NOMO-1 treated with dmso at 0.1 percent for 144 hours (cell line): ENCODE data around the gene SP140L.
"Not testable (repeated sequence)": the region's sequence is repeated elsewhere in the genome, so short reads cannot be mapped to it uniquely, and the experiment has no call there.

Experiments used
- DNase-seq: peaks from one replicate; lab custom pipeline; 2025; ENCODE audit not compliant: unreplicated experiment; lab: John Stamatoyannopoulos, UW

The SP140L gene

DNA sequence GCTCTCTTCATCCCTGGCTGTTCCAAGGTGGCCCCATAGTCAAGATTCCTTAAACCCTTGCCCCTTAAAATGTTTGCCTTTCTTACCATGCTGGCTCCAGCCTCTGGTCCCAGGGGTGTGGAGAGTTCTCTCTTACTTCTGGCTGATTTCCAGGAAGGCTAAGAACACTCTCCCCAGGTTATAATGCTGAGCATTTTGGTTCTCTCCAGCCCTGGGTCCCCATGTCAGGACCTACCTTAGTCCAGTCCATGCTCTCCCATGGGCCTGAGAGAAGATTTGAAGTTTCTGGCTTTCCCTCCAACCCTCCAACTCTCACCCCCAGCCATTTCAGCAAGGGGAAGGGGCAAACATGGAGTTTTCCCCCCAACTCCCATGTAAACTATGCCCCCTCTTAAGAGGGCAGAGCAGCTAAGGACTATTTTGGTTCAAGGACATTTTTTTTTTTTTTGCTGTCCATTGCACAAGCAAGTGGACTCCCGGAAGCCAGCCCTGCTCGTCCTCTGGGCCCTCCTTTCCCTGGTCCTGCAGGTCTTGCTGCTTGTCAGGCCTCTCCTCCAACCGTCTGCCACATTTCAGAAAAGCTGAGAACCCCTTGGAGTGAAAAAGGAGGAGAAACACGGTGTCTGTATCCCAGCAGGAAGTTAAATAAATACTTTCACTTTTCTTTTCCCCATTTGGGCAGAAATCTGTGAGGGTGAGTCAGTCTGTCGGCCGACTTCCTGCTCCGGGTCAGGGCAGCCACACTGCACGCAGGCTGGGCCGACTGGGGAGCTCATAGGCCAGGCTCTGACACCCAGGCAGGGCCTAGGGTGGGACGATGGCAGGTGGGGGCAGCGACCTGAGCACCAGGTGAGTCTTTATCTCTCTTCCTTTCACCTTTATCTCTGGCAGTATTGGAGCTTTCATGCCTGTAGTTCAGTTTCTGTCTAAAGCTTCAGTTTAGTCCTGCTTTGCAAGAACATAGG lies at the start of gene SP140L:
TSS of gene SP140L (plus strand) at position 741 of the 965 bp plus-strand sequence. CDS start at position 818, 77 bp downstream.
- DNase-seq = peak; percentile 73

DNA sequence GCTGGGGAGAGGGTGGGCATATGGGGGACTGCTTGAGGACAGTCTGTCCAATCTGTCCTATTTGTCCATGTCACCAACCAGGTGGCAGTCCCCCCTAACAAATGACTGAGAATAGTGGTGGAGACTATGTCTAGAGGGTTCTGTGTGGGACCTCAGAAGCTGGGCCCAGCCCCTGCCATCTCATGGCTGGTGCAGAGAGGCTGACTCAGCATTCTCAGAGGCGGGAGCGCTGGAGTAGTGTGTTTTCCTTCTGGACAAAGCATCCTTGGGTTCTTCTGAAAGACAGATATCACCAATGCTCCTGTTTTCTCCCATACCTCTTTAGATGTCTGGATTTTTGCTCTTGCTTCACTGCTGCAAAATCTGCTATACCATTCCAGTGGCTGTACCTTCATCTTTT lies 44.1 kb upstream of the SP140L start:
- DNase-seq = no peak

- no peak for DNase-seq
Measured at GRCh38 chr2:230286048-230286447, 40.9 kb upstream of the SP140L start.

DNA sequence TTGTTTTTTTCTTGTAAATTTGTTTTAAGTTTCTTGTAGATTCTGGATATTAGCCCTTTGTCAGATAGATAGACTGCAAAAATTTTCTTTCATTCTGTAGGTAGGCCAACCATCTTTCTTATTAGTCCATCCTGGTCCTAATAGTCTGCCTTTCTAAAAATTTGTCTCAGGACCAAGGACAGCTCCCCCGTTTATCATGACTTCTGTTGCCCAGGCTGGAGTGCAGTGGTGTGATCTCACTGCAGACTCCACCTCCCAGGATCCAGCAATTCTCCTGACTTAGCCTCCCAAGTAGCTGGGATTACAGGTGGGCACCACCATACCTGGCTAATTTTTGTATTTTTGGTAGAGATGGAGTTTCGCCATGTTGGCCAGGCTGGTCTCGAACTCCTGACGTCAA lies 37.7 kb upstream of the SP140L start:
- DNase-seq = not testable (repeated sequence)

GRCh38 chr2:230295192-230295591 lies 31.8 kb upstream of the SP140L start:
- no peak for DNase-seq

- no peak for DNase-seq
Measured at GRCh38 chr2:230296917-230297316, 30.1 kb upstream of the SP140L start.

- no peak for DNase-seq
Measured at GRCh38 chr2:230299618-230300017, 27.4 kb upstream of the SP140L start.

DNA sequence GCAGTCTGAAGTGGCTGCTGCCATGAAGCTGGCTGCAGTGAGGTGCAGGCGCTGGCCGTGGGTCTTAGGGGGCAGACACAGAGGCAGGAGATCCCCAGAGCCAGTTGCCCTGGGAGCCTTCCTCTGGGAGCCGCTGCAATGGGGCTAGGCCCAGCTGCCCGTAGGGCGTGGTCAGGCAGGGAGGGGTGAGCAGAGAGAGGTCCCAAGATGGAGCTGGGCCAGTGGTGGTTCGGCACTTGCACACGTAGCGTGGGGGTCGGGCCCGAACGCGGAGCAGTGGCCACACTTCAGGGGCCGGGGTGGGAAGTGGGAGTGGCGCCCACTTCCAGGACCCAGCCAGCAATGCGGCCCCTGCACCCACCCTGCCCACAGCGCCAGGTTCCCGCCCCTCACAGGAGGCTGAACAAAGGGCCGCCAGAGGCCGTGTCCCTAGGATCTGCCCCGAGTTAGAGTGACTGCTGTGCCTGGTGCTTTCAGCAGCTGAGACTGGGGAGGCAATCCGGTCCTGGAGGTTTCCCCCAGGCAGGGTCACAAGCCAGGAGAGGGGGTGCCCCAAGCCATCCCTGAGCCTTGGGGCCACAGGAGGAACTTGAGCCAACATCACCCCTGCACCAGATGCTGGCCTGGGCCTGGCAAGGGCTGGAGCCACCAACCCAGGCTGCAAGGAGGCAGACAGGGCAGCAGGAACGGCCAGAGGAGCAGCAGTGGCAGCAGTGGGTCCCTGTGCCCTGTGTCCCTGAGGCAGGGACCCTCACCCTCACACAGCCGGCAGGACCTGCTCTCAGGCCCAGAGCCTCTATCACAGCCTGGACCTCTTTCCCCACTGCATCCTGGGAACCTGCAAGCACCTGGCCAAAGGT lies 21.3 kb upstream of the SP140L start:
- no peak for DNase-seq

DNA sequence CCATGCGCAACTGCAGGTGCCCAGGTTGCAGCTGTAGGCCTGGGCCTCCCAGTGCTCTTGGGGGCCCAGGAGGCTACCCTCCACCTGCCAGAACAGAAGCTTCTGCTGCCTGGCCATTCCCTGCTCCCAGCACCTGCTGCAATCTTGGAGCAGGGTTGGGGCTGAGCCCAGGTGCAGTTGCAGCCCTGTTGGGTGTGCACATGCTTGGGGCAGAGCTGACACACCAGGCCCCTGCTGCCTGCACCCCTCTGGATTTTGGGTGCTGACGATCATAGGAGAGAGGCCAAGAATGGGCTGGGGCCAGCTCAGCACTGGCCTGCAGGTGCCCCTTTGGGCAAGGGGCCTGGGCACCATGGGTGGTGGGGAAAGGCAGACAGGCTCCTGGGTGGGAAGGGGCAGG lies 20.5 kb upstream of the SP140L start:
- DNase-seq = no peak

DNA sequence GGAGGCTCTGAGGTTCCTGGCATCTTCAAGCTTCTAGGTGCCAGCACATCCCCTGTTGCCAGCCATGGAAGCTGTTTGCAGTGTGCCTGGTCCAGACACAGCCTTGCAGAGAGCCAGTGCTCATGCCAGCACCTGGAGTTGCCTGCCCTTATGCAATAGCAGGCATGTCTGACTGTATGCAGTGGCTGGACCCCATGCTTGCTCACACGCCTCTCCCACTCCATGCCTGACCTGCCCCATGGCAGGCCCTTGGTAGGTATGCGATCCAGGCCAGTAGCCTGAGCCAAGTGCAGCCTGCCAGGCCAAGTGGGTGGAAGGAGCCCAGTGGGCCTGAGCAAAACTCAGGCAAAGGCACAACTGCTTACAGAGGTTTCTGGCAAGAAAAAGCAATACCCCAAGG lies 19.5 kb upstream of the SP140L start:
- DNase-seq = no peak

DNA sequence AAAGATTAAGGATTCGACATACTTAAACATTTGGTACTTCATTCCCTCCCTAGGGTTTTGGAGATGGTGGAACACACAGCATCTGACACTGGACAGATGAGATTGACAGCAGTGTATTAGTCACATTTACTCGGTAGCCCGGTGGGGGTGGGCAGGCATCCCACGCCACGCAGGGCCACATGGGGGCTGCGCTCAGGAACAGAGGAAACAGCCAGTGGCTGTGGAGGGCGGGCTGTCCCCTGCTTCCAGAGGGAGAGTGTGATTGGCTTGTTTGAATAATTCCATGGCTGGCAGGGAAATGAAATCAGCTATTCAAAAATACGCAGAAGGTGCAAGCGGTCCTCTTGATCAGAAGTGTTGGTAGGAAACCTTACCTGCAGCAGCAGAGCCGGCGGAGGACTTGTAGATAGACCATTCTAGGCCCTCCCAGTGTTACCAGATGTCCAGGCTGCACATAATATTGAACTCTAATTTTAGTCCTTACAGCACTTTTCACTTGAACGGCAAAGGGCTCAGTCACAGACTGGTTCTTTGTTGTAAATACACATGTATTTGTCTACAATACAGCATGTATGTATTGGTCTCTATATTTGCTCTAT lies 18.5 kb upstream of the SP140L start:
- no peak for DNase-seq

GRCh38 chr2:230310792-230311191 lies 16.2 kb upstream of the SP140L start:
- not testable (repeated sequence) for DNase-seq

- not testable (repeated sequence) for DNase-seq
Measured at GRCh38 chr2:230311634-230312033, 15.4 kb upstream of the SP140L start.

DNA sequence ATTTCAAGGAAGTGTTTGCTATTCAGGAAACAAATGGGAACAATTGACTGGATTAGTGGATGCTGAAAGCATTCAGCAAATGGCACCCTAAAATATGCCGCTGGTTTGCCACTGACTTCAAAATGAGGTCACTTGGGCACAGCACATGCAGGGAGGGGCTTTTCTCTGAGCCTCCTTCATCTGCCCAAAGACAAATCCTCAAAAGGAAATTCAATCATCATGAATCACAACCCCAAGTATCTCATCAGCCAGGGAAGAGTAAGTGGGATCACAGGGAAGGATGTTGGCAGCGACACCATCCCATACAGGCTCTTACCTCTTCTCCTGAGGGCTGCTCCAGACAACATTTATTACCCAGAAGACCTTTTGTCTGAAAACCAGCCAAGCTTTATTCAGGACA lies 14.4 kb upstream of the SP140L start:
- DNase-seq = no peak

GRCh38 chr2:230317366-230317765 lies 9.6 kb upstream of the SP140L start:
- no peak for DNase-seq

DNA sequence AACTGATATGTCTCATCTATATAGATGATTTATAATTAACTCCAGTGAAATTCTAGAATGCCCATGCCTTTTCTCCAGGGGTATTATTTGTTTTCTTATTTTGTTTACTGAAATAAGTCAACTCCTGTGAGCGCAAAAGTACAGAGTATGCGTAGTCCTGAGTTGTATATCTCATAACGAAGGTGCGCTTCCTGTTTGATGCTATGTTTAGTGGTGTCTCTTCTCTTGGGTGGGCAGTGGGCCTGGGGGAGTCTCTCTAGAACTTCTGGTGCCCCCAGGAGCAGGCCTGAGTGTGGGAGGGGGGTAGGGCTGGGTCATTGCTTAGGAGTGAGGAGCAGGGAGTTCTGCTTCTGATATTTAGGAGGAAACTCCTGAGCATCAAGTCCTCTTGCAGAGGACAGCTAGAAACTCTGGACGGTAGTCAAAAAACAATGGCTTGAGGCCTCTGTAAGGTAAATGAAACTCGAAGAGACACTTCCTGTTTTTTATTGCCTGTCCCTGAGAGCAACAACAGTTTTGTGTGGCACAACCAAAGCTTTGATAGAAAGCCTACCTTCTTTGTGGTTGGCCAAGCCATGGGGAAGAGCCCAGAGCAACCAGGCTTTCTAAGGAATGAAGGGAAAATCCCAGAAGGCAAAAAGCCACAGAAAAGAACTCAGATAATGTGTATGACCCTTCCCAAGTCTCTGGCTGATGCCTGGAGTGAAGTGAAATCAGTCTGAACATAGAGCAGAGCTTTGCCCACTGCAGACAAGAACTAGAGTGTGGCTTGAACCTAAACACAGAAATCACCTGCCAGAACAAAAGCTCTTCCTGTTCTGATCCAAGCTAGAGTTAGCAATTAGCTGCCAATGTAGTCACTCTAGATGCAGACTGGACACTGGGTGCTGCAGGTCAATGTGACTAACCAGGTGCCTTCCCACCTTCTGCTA lies 8.5 kb upstream of the SP140L start:
- peak; percentile 33 for DNase-seq

GRCh38 chr2:230319211-230319862 lies 7.7 kb upstream of the SP140L start:
- peak; percentile 44 for DNase-seq

- no peak for DNase-seq
Measured at GRCh38 chr2:230321031-230321430, 6.0 kb upstream of the SP140L start.

- no peak for DNase-seq
Measured at GRCh38 chr2:230322561-230323384, 4.2 kb upstream of the SP140L start.
